GM23338 (cell line): ENCODE results near the gene THEM5.

ENCODE experiments used
- CREB1 ChIP-seq: fragments of 250-450 bp; sonication (Bioruptor Pico); IDR thresholded peaks from 2 replicates; pipeline ENCODE4 v1.5.0; 2020; ENCODE audit warnings: low read depth, mild to moderate bottlenecking, moderate library complexity
- CTCF ChIP-seq, 2 experiments: fragments of 200-600 bp in 1 of 2; sonication (generic) in 1 of 2; conservative IDR thresholded peaks; 2 replicates each; pipeline versions ENCODE4 v1.5.1 to v1.6.1; 2016 to 2017; ENCODE audit warnings: antibody characterized with exemption in 2 of 2, low read depth in 2 of 2, mild to moderate bottlenecking in 2 of 2, moderate library complexity in 1 of 2
- ETS1 ChIP-seq: IDR thresholded peaks from 2 replicates; pipeline ENCODE4 v1.6.1; 2016; ENCODE audit warnings: antibody characterized with exemption
- EZH2 ChIP-seq: fragments of 200-600 bp; sonication (generic); IDR thresholded peaks from one replicate; pipeline ENCODE4 v1.8.0; 2017; ENCODE audit warnings: antibody characterized with exemption, mild to moderate bottlenecking, low read depth; ENCODE audit not compliant: unreplicated experiment
- EZH2phosphoT487 ChIP-seq: fragments of 200-600 bp; sonication (generic); IDR thresholded peaks from one replicate; pipeline ENCODE4 v1.8.1; 2018; ENCODE audit warnings: antibody characterized with exemption; ENCODE audit not compliant: unreplicated experiment
- JUNB ChIP-seq: IDR thresholded peaks from one replicate; pipeline ENCODE4 v1.6.1; 2016; ENCODE audit warnings: antibody characterized with exemption; ENCODE audit not compliant: unreplicated experiment
- NANOG ChIP-seq: IDR thresholded peaks from 2 replicates; pipeline ENCODE4 v1.6.1; 2016; ENCODE audit warnings: antibody characterized with exemption, borderline replicate concordance
- POLR2AphosphoS5 ChIP-seq: IDR thresholded peaks from 2 replicates; pipeline ENCODE4 v1.6.1; 2016; ENCODE audit warnings: antibody characterized with exemption, low read depth
- REST ChIP-seq: IDR thresholded peaks from one replicate; pipeline ENCODE4 v1.6.1; 2018; ENCODE audit warnings: antibody characterized with exemption; ENCODE audit not compliant: unreplicated experiment
- ZNF114 ChIP-seq: fragments of 250-450 bp; sonication (Bioruptor Pico); IDR thresholded peaks from 2 replicates; pipeline ENCODE4 v1.5.0; 2020; ENCODE audit warnings: mild to moderate bottlenecking, moderate library complexity
- ZNF331 ChIP-seq: fragments of 250-450 bp; sonication (Bioruptor Pico); IDR thresholded peaks from 2 replicates; pipeline ENCODE4 v1.5.0; 2020; ENCODE audit warnings: low read depth, mild to moderate bottlenecking, moderate library complexity
- ZNF462 ChIP-seq: fragments of 250-450 bp; sonication (Bioruptor Pico); IDR thresholded peaks from 2 replicates; pipeline ENCODE4 v1.5.0; 2020; ENCODE audit warnings: mild to moderate bottlenecking, moderate library complexity

- TF ChIP-seq CTCF (conservative IDR thresholded peaks at IDR 0.05; ENCODE audit: low read depth in 2 of 2) (no peak), ZNF331 (CRISPR knock-in tag) (no peak), ZNF462 (CRISPR knock-in tag) (no peak), EZH2 (no peak), EZH2phosphoT487 (no peak), REST (no peak), NANOG (no peak), POLR2AphosphoS5 (no peak), JUNB (no peak), CREB1 (CRISPR knock-in tag) (no peak), ETS1 (no peak), ZNF114 (CRISPR knock-in tag) (no peak)
Observed at GRCh38 chr1:151834239-151834638, 19.3 kb downstream of the THEM5 start.
